Brain microvascular endothelial cell (primary cell): Measurements from ENCODE around the gene SHROOM3.

Source experiments
- DNase-seq: peaks from one replicate; pipeline ENCODE4 v3.0.0-alpha.2; 2020
- H3K27ac ChIP-seq: fragments of 250-450 bp; sonication (Bioruptor Pico); 2 replicates; pipeline ENCODE4 v1.5.1; 2020; ENCODE audit warnings: mild to moderate bottlenecking, moderate library complexity
- H3K27me3 ChIP-seq: fragments of 250-450 bp; sonication (Bioruptor Pico); replicated peaks from 2 replicates; pipeline ENCODE4 v1.5.1; 2020; ENCODE audit warnings: mild to moderate bottlenecking
- H3K36me3 ChIP-seq: fragments of 250-450 bp; sonication (Bioruptor Pico); replicated peaks from 2 replicates; pipeline ENCODE4 v1.5.1; 2020; ENCODE audit warnings: mild to moderate bottlenecking
- H3K4me3 ChIP-seq: 2 replicates; pipeline ENCODE4 v1.5.1; 2011; ENCODE audit warnings: low read depth, mild to moderate bottlenecking, control low read depth, low read length, moderate library complexity
- in situ Hi-C: cut with HindIII; loops from 2 replicates; pipeline ENCODE4 v1.10.0; 2017; ENCODE audit warnings: low sequenced_read_pairs, low pct_ligation_motif_present
- TF ChIP-seq, protein P1 (sequence below): IDR thresholded peaks from 2 replicates; pipeline ENCODE4 v1.5.1; 2011; ENCODE audit warnings: low read depth, mild to moderate bottlenecking, moderate library complexity, low read length, control low read depth, inconsistent platforms; ENCODE audit errors: missing control alignments

Gene SHROOM3

GRCh38 chr4:76614589-76614988 lies 179.6 kb downstream of the SHROOM3 start:
- DNase-seq: no peak
- H3K4me3 ChIP-seq: no peak overlapping the region
- H3K27me3 ChIP-seq: no peaks in the 10 kb centered on the region
- TF ChIP-seq, protein P1, sequence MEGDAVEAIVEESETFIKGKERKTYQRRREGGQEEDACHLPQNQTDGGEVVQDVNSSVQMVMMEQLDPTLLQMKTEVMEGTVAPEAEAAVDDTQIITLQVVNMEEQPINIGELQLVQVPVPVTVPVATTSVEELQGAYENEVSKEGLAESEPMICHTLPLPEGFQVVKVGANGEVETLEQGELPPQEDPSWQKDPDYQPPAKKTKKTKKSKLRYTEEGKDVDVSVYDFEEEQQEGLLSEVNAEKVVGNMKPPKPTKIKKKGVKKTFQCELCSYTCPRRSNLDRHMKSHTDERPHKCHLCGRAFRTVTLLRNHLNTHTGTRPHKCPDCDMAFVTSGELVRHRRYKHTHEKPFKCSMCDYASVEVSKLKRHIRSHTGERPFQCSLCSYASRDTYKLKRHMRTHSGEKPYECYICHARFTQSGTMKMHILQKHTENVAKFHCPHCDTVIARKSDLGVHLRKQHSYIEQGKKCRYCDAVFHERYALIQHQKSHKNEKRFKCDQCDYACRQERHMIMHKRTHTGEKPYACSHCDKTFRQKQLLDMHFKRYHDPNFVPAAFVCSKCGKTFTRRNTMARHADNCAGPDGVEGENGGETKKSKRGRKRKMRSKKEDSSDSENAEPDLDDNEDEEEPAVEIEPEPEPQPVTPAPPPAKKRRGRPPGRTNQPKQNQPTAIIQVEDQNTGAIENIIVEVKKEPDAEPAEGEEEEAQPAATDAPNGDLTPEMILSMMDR: no peak
- in situ Hi-C loops: no loop called here
- H3K27ac ChIP-seq: no peak overlapping the region
- no peaks in the 10 kb centered on the region for H3K36me3 ChIP-seq

DNA sequence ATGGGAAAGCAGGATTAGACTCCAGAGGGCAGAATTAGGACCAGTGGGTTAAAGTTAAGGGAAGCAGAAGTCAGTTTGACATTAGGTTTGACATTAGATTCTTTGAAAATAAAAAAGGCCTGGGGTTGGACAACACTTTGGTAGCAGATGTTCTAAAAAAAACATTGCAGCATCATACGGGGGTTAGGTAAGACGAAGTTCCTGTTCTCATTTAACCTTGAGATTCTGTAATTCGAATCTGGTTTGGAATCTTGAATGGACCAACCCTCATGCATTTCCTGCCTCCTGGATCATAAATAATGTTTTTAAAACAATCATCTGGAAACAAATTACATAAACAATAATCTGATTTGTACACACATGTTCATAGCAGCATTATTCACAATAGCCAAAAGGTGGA lies 181.0 kb downstream of the SHROOM3 start:
- H3K4me3 ChIP-seq: no peak overlapping the region
- TF ChIP-seq, protein P1: no peak
- DNase-seq: no peak
- H3K27me3 ChIP-seq: no peaks in the 10 kb centered on the region
- in situ Hi-C loops: no loop called here
- no peaks in the 10 kb centered on the region for H3K36me3 ChIP-seq
- no peak overlapping the region for H3K27ac ChIP-seq

DNA sequence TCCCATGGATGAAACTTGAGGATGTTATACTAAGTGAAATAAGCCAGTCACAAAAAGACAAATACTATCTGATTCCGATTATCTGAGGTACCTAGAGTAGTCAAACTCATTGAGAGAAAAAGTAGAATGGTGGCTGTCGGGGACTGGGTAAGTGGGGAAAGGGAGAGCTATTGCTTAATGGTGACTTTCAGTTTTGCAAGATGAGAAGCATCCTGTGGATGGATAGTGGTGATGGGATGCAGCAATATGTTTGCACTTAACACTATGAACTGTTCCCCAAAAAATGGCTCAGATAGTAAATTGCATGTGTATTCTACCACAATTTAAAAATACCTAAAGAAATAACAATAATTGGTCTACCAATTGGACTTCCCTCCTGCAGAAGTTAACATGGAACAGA lies 181.5 kb downstream of the SHROOM3 start:
- Histone ChIP-seq H3K27ac (no peak overlapping the region), H3K4me3 (no peak overlapping the region), H3K36me3 (no peaks in the 10 kb centered on the region), H3K27me3 (no peaks in the 10 kb centered on the region)
- no peak for DNase-seq
- in situ Hi-C loops: no loop called here
- TF ChIP-seq, protein P1: no peak

DNA sequence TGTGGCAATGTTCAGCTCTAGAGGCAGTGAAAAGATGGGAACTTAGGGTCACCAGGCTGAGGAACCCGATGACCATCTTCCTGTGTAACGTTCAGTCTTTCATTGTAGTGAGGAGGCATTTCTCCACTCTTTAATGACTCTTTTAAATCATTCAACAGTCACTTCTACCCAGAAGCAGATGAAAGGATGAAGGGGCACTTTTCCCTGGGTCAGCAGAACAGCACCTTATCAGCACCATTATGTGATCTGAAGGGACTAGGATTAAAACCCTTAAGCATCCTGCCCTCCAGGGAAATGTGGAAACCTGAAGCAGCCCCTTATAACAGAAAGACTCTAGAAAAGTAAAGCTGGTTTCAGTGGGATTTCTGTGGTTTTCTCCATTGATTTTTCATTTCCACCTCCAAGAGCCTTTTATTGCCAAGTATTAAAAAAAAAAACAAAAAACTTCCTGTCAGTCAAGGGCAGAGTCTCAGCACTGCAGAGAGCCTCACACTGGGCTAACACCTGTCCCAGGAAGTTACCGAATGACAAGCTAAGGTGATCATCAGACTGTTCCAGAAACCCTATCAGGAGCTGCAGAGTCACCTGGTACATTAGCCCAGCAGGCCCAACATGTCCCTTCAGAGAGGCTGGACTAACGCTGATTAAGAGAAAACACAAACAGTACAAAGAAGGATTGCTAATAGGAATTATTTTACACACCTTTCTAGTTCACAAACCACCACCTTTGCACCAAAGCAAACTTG lies 185.9 kb downstream of the SHROOM3 start:
- no peak for DNase-seq
- Histone ChIP-seq H3K36me3 (no peaks in the 10 kb centered on the region), H3K27ac (no peak overlapping the region), H3K27me3 (no peaks in the 10 kb centered on the region), H3K4me3 (no peak overlapping the region)
- TF ChIP-seq, protein P1: no peak
- in situ Hi-C loops: no loop called here

DNA sequence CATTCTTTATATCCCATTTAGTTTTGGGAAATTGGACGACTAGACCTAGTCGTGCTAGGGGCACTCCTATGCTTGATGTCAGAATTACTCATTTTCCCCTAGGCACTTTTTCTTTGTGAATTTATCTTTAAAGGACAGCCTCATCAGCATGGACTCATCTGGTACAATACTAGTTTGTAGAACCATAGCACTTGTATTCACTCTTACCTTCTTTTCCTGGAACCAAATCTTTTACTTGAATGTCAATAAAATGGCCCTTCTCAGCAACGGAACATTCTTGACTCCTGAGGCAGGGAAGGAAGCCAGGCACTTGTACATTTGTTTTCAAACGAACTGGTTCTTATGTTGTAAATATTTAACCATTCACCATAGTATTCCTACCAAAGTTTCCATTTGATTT lies 187.1 kb downstream of the SHROOM3 start:
- no peaks in the 10 kb centered on the region for H3K27me3 ChIP-seq
- no peaks in the 10 kb centered on the region for H3K36me3 ChIP-seq
- DNase-seq: no peak
- TF ChIP-seq, protein P1: no peak
- no peak overlapping the region for H3K27ac ChIP-seq
- H3K4me3 ChIP-seq: no peak overlapping the region
- in situ Hi-C loops: no loop called here

DNA sequence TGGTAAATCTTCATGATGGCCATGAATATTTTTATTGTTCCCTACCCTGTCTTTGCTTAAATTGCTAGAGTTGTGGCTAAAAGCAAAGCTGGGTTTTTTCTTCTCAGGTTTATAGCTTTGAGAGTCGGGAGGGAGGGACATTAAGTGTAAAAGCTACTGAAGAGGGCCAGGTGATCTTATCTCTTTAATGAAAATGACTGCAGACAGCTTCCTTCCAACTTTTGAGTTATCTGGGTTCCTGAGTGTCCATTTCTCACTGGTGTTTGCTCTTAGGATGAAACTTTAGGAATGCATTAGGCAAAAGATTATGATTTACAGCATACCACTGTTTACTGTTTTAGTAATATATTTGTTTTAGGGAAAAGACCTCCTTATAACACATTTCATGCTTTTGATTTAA lies 187.7 kb downstream of the SHROOM3 start:
- in situ Hi-C loops: no loop called here
- no peaks in the 10 kb centered on the region for H3K27me3 ChIP-seq
- no peak overlapping the region for H3K27ac ChIP-seq
- no peak for DNase-seq
- H3K4me3 ChIP-seq: no peak overlapping the region
- H3K36me3 ChIP-seq: no peaks in the 10 kb centered on the region
- TF ChIP-seq, protein P1: no peak
